ENCODE data around the gene NDUFB2. TPM values are rescaled to one million over a fixed set of nuclear protein-coding genes. Genes with fewer than 3 reads are reported as not detected.
"Not testable (repeated sequence)": the region's sequence is repeated elsewhere in the genome, so short reads cannot be mapped to it uniquely, and the experiment has no call there.

NDUFB2 gene
- total RNA-seq, 1 donor from 2014 or later = 172 TPM

GRCh38 chr7:140704205-140704604 is 7.7 kb downstream of the NDUFB2 start:
- no peaks in the 10 kb centered on the region for H3K27me3 Mint-ChIP-seq (ENCODE audit: low read depth)
- H3K9me3 Mint-ChIP-seq = no peaks in the 10 kb centered on the region
- H3K4me1 Mint-ChIP-seq (ENCODE audit: low read depth) = peaks cover 5% of the 10 kb centered on the region
- DNase-seq (ENCODE audit: low spot score) = no peak
- H3K27ac Mint-ChIP-seq = no peak overlapping the region
- H3K36me3 Mint-ChIP-seq (ENCODE audit: low read depth) = peaks cover 45% of the 10 kb centered on the region
- no peak overlapping the region for H3K4me3 Mint-ChIP-seq (ENCODE audit: low read depth)
- intact Hi-C loops (cut with micrococcal nuclease) = no loop called here

- Mint-ChIP-seq H3K9me3 (peaks cover 6% of the 10 kb centered on the region), H3K27me3 (ENCODE audit: low read depth) (no peaks in the 10 kb centered on the region), H3K4me3 (ENCODE audit: low read depth) (no peak overlapping the region), H3K27ac (no peak overlapping the region), H3K36me3 (ENCODE audit: low read depth) (peaks cover 54% of the 10 kb centered on the region), H3K4me1 (ENCODE audit: low read depth) (no peaks in the 10 kb centered on the region)
- intact Hi-C loops (cut with micrococcal nuclease) = no loop called here
- DNase-seq (ENCODE audit: low spot score) = no peak
Observed at GRCh38 chr7:140707132-140707531, 10.6 kb downstream of the NDUFB2 start.

- H3K9me3 Mint-ChIP-seq; H3K4me3 Mint-ChIP-seq (ENCODE audit: low read depth); intact Hi-C loops (cut with micrococcal nuclease); H3K27ac Mint-ChIP-seq; H3K4me1 Mint-ChIP-seq (ENCODE audit: low read depth); H3K27me3 Mint-ChIP-seq (ENCODE audit: low read depth); DNase-seq (ENCODE audit: low spot score): not testable (repeated sequence)
- peaks cover 52% of the 10 kb centered on the region for H3K36me3 Mint-ChIP-seq (ENCODE audit: low read depth)
Observed at GRCh38 chr7:140708764-140709163, 12.3 kb downstream of the NDUFB2 start.

GRCh38 chr7:140712392-140712791 is 15.9 kb downstream of the NDUFB2 start:
- H3K4me1 Mint-ChIP-seq (ENCODE audit: low read depth); H3K27me3 Mint-ChIP-seq (ENCODE audit: low read depth); H3K9me3 Mint-ChIP-seq; H3K27ac Mint-ChIP-seq; H3K4me3 Mint-ChIP-seq (ENCODE audit: low read depth); DNase-seq (ENCODE audit: low spot score); intact Hi-C loops (cut with micrococcal nuclease): not testable (repeated sequence)
- H3K36me3 Mint-ChIP-seq (ENCODE audit: low read depth) = peaks cover 41% of the 10 kb centered on the region

DNA sequence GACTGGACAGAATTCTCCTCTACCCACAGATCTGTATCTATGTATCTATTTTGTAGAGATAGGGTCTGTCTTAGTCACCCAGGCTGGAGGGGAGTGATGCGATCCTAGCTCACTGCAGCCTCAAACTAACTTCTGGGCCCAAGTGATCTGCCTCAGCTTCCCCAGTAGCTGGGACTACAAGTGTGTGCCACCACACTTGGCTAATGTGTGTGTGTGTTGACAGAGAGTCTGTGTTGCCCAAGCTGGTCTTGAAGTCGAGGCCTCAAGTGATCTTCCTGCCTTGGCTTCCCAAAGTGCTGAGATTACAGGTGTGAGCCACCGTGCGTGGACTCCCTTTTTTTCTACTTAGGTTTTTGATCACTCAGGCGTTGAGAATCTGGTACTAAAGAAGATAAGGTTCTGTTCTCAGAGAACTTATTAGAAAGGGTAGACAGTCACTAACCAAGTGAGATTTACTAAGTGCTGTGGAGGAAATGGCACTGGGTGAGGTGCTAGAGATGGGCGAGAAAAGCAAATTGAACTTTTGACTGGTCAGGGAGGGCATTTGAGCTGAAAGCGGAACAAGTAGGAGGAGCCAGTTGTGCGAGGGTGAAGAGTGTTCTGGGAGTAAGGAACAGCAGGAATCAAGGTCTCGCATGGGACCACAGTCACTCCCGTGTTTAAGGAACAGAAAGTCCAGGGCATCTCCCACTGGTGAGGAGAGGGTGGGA is 18.0 kb downstream of the NDUFB2 start:
- intact Hi-C loops (cut with micrococcal nuclease) = no loop called here
- Mint-ChIP-seq H3K36me3 (ENCODE audit: low read depth) (peaks cover 30% of the 10 kb centered on the region), H3K9me3 (peaks cover 6% of the 10 kb centered on the region), H3K27me3 (ENCODE audit: low read depth) (no peaks in the 10 kb centered on the region), H3K27ac (no peak overlapping the region), H3K4me1 (ENCODE audit: low read depth) (no peaks in the 10 kb centered on the region), H3K4me3 (ENCODE audit: low read depth) (no peak overlapping the region)
- no peak for DNase-seq (ENCODE audit: low spot score)

DNA sequence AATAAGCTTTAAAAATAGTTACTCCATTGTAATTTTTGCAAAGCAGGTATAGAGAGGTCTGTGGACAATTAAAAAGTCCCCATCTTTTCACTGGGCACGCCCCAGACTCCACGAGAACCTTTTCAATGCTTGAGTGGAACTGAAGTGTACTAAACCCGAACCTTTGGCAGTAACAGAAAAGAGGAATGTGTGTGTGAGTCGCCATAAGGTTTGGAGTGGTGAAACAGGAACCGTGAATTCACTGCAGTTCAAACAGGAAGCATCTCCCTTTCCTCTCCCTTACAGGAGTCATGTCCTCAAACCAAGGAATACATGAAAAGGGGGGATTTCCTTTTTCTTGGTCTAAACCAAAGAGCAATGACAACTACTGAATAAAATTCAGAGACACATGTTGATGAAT is 23.2 kb downstream of the NDUFB2 start:
- Mint-ChIP-seq H3K9me3 (no peaks in the 10 kb centered on the region), H3K27me3 (ENCODE audit: low read depth) (no peaks in the 10 kb centered on the region), H3K4me3 (ENCODE audit: low read depth) (no peak overlapping the region), H3K4me1 (ENCODE audit: low read depth) (peaks cover 9% of the 10 kb centered on the region), H3K27ac (no peak overlapping the region), H3K36me3 (ENCODE audit: low read depth) (peaks cover 12% of the 10 kb centered on the region)
- DNase-seq (ENCODE audit: low spot score) = no peak
- intact Hi-C loops (cut with micrococcal nuclease) = no loop called here

DNA sequence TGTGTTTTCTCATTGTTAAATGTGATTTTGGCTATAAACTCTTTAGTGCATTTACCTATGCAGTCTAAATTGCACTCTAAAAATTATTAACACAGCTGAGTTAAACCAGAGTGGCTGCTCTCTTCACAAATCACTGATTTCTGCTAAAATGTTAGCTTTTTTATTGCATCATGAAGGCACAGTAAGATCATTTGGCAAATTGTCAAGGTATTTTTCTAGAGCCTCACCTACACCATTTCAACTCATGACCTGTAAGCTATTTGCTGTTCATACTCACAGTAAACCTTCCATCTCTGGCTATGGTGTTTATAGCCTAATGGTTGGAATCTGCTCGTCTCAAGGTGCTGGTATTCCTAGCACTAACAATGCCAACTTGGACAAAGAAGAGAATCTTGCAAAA is 25.7 kb downstream of the NDUFB2 start:
- intact Hi-C loops (cut with micrococcal nuclease) = no loop called here
- Mint-ChIP-seq H3K36me3 (ENCODE audit: low read depth) (peaks cover 13% of the 10 kb centered on the region), H3K4me3 (ENCODE audit: low read depth) (no peak overlapping the region), H3K27ac (no peak overlapping the region), H3K9me3 (no peaks in the 10 kb centered on the region), H3K27me3 (ENCODE audit: low read depth) (no peaks in the 10 kb centered on the region), H3K4me1 (ENCODE audit: low read depth) (peaks cover 14% of the 10 kb centered on the region)
- DNase-seq (ENCODE audit: low spot score) = no peak

DNA sequence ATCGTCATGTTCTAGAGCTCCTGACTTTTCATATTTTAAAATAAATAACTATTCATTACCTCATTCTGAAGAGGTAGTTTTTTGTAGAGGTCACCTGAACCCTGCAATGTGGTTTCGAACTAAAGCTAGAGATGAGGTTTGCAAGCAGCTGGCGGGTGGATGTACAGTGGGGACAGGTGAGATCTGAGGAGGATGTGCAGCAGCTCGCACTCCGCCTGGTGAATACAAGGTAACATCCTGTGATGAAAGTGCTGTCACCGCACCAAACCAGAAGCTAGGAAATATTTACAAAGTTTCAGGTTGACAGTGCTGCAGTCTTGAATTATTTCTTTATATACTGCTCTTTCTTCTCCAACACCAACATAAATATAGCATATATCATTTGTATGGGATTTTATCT is 26.5 kb downstream of the NDUFB2 start:
- no peak for DNase-seq (ENCODE audit: low spot score)
- Mint-ChIP-seq H3K4me1 (ENCODE audit: low read depth) (peaks cover 14% of the 10 kb centered on the region), H3K36me3 (ENCODE audit: low read depth) (peaks cover 13% of the 10 kb centered on the region), H3K9me3 (no peaks in the 10 kb centered on the region), H3K27ac (no peak overlapping the region), H3K27me3 (ENCODE audit: low read depth) (no peaks in the 10 kb centered on the region), H3K4me3 (ENCODE audit: low read depth) (no peak overlapping the region)
- intact Hi-C loops (cut with micrococcal nuclease) = no loop called here

GRCh38 chr7:140723574-140723973 is 27.1 kb downstream of the NDUFB2 start:
- no peaks in the 10 kb centered on the region for H3K27me3 Mint-ChIP-seq (ENCODE audit: low read depth)
- intact Hi-C loops (cut with micrococcal nuclease) = no loop called here
- DNase-seq (ENCODE audit: low spot score) = no peak
- peaks cover 14% of the 10 kb centered on the region for H3K4me1 Mint-ChIP-seq (ENCODE audit: low read depth)
- no peaks in the 10 kb centered on the region for H3K9me3 Mint-ChIP-seq
- no peak overlapping the region for H3K4me3 Mint-ChIP-seq (ENCODE audit: low read depth)
- no peak overlapping the region for H3K27ac Mint-ChIP-seq
- H3K36me3 Mint-ChIP-seq (ENCODE audit: low read depth) = peaks cover 13% of the 10 kb centered on the region

- intact Hi-C loops (cut with micrococcal nuclease) = no loop called here
- no peaks in the 10 kb centered on the region for H3K9me3 Mint-ChIP-seq
- H3K36me3 Mint-ChIP-seq (ENCODE audit: low read depth) = peaks cover 13% of the 10 kb centered on the region
- peaks cover 14% of the 10 kb centered on the region for H3K4me1 Mint-ChIP-seq (ENCODE audit: low read depth)
- H3K27me3 Mint-ChIP-seq (ENCODE audit: low read depth) = no peaks in the 10 kb centered on the region
- no peak for DNase-seq (ENCODE audit: low spot score)
- no peak overlapping the region for H3K4me3 Mint-ChIP-seq (ENCODE audit: low read depth)
- no peak overlapping the region for H3K27ac Mint-ChIP-seq
Observed at GRCh38 chr7:140724706-140725105, 28.2 kb downstream of the NDUFB2 start.

DNA sequence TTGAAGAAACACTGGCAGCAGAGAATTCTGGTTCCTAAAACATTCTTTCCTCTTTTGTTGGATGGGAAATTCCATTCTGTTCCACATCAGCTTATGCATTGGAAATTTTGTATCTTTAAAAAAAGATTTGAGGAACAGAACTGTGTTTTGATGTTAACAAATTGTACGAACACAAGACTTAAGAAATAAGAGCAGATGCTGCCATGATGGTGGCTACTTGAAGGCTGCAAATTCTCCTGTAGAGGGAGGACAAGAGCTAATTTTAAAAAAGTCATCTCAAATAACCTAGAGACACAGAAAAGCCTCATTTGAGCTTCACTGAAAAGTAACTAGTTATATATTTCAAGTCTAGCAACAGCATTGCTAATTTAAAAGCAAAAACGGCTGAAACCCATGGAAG is 29.8 kb downstream of the NDUFB2 start:
- Mint-ChIP-seq H3K9me3 (no peaks in the 10 kb centered on the region), H3K27ac (no peak overlapping the region), H3K27me3 (ENCODE audit: low read depth) (no peaks in the 10 kb centered on the region), H3K36me3 (ENCODE audit: low read depth) (peaks cover 13% of the 10 kb centered on the region), H3K4me3 (ENCODE audit: low read depth) (no peak overlapping the region), H3K4me1 (ENCODE audit: low read depth) (peaks cover 14% of the 10 kb centered on the region)
- no peak for DNase-seq (ENCODE audit: low spot score)
- intact Hi-C loops (cut with micrococcal nuclease) = no loop called here

GRCh38 chr7:140732416-140732815 is 35.9 kb downstream of the NDUFB2 start:
- H3K36me3 Mint-ChIP-seq (ENCODE audit: low read depth) = peaks cover 8% of the 10 kb centered on the region
- H3K27ac Mint-ChIP-seq = no peak overlapping the region
- H3K27me3 Mint-ChIP-seq (ENCODE audit: low read depth) = no peaks in the 10 kb centered on the region
- intact Hi-C loops (cut with micrococcal nuclease) = no loop called here
- no peaks in the 10 kb centered on the region for H3K4me1 Mint-ChIP-seq (ENCODE audit: low read depth)
- H3K4me3 Mint-ChIP-seq (ENCODE audit: low read depth) = no peak overlapping the region
- no peaks in the 10 kb centered on the region for H3K9me3 Mint-ChIP-seq
- DNase-seq (ENCODE audit: low spot score) = no peak

DNA sequence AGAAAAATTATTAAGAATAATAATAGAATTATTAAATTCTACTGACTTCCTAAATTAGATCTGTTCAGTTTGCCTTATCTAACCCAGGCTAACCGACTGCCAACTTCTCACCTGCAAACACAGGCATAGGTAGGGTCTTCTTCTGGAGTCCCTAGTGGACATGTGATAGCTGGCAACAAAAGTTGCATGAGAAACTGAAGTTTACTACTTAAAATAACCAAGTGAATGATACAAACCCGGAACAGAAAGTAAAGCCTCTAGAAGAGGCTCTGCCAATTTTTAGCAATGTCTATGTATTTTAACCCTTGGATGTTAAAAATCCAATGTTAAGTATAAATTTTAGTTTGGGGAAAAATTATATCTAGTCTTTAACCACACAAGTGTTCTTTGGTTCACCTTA is 37.6 kb downstream of the NDUFB2 start:
- H3K27ac Mint-ChIP-seq = no peak overlapping the region
- no peaks in the 10 kb centered on the region for H3K9me3 Mint-ChIP-seq
- H3K4me1 Mint-ChIP-seq (ENCODE audit: low read depth) = no peaks in the 10 kb centered on the region
- no peak overlapping the region for H3K4me3 Mint-ChIP-seq (ENCODE audit: low read depth)
- intact Hi-C loops (cut with micrococcal nuclease) = no loop called here
- no peaks in the 10 kb centered on the region for H3K27me3 Mint-ChIP-seq (ENCODE audit: low read depth)
- H3K36me3 Mint-ChIP-seq (ENCODE audit: low read depth) = peaks cover 14% of the 10 kb centered on the region
- DNase-seq (ENCODE audit: low spot score) = no peak

GRCh38 chr7:140734729-140735128 is 38.2 kb downstream of the NDUFB2 start:
- Mint-ChIP-seq H3K4me1 (ENCODE audit: low read depth) (no peaks in the 10 kb centered on the region), H3K27ac (no peak overlapping the region), H3K9me3 (no peaks in the 10 kb centered on the region), H3K27me3 (ENCODE audit: low read depth) (no peaks in the 10 kb centered on the region), H3K36me3 (ENCODE audit: low read depth) (peaks cover 18% of the 10 kb centered on the region), H3K4me3 (ENCODE audit: low read depth) (no peak overlapping the region)
- no peak for DNase-seq (ENCODE audit: low spot score)
- intact Hi-C loops (cut with micrococcal nuclease) = no loop called here

All from activated T-helper 2 cell treated with anti-CD3 and anti-CD28 coated beads, Interferon-gamma antibody, Interleukin-2, Interleukin-4, amounts not matched to agents 10 μg/mL and 5 μg/mL and 100 μg/mL, durations not matched to agents 14 hours and 24 hours and 36 hours (primary cell).